Breast epithelium (tissue), 4 donors: Measurements from ENCODE around the gene DBN1. TPM values are rescaled to one million over a fixed set of nuclear protein-coding genes. Genes with fewer than 3 reads are reported as not detected.

Experiments used
- DNase-seq, 2 donors: peaks; one replicate each; pipeline ENCODE4 v3.0.0-alpha.2; 2019; ENCODE audit warnings: low spot score in 2 of 2
- H3K27ac ChIP-seq, 2 donors: fragments of 200-600 bp; sonication (generic) in 1 of 2; one replicate each; pipeline ENCODE4 v1.5.1; 2016 to 2019; ENCODE audit warnings: mild to moderate bottlenecking in 1 of 2
- H3K27me3 ChIP-seq, 2 donors: fragments of 200-600 bp; sonication (generic) in 1 of 2; one replicate each; pipeline versions ENCODE4 v1.5.1 to v1.6.0; 2017 to 2019; ENCODE audit warnings: control low read depth in 1 of 2, mild to moderate bottlenecking in 1 of 2
- H3K36me3 ChIP-seq: fragments of 200-600 bp; one replicate; pipeline ENCODE4 v1.5.1; 2019
- H3K4me1 ChIP-seq, 2 donors: fragments of 200-600 bp; sonication (generic); one replicate each; pipeline ENCODE4 v1.5.1; 2016 to 2019; ENCODE audit warnings: control low read depth in 1 of 2
- H3K4me3 ChIP-seq, 3 donors: fragments of 200-600 bp; sonication (generic); 1 replicate in 2 of 3; 2 replicates in 1 of 3; pipeline ENCODE4 v1.5.1; 2016 to 2019; ENCODE audit warnings: mild to moderate bottlenecking in 3 of 3, moderate library complexity in 2 of 3
- H3K9me3 ChIP-seq, 2 donors: fragments of 200-600 bp; sonication (generic) in 1 of 2; one replicate each; pipeline ENCODE4 v1.5.1; 2016 to 2019; ENCODE audit warnings: control low read depth in 1 of 2
- POLR2A ChIP-seq: fragments of 450-650 bp; IDR thresholded peaks from one replicate; pipeline ENCODE4 v1.6.1; 2016; ENCODE audit warnings: antibody characterized with exemption, mild to moderate bottlenecking, moderate library complexity
- POLR2AphosphoS5 ChIP-seq, 3 donors: sonication (generic); formaldehyde crosslinking; IDR thresholded peaks; one replicate each; pipeline ENCODE4 v1.6.1; 2017; ENCODE audit warnings: antibody characterized with exemption in 3 of 3
- intact Hi-C: fragments of 100-400 bp; cut with DNase I; formaldehyde crosslinking; loops from one replicate; pipeline ENCODE4 v1.15.1; 2023; ENCODE audit warnings: low total_unique reads
- total RNA-seq, 3 donors: library from RNA; depleted of rRNA; stranded (reverse); fragments of >200 nt; gene quantifications; one replicate each; pipeline ENCODE4 v1.1.0, GENCODE V29; 2016
- TF ChIP-seq, protein P1 (sequence below), 3 donors: fragments of 450-650 bp; IDR thresholded peaks; one replicate each; pipeline ENCODE4 v1.5.1; 2016 to 2017; ENCODE audit warnings: antibody characterized with exemption in 3 of 3, mild to moderate bottlenecking in 3 of 3, moderate library complexity in 3 of 3

Gene DBN1
- total RNA-seq, 3 donors from 2014 or later: 30.7 to 94.6 (median 61.3) TPM

DNA sequence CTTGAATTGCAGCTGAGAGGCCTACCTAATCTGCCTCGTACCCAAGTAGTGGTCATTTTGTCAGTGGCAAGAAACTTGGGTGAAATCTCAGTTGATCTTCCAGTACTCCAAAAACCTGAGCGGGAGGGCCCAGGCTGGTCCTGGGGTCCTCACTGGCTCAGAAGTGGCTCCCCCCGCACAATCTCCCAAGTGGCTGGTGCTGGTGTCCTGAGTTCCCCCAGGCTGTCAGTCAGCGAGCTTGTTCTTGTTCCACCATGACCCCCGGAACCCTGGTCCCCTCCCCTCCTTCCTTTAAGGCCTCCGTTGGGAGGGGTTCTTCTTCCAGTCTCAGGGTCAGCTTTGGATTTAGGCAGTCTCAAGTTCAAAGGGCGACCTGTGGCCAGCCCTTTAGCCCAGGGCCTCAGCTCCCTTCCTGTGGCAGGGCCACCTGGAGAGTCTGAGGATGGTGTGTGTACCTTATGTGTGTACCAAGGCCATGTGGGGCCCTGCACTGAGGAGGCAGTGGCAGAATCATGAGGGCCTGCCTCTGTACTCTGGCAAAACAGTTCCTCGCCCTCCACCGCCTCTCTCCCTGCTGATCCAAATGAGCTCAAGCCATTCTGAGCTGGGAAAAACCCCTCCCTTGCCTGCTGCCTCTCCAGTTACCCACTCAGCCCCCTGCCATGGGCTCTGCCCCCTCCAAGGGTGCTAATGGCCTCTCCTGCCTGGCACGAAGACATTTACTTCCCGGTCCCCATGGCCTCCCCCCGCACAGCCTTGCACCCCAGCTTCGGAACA, 4.5 kb upstream of the DBN1 start:
- Histone ChIP-seq H3K9me3 (no peaks in the 10 kb centered on the region), H3K27ac (peak overlapping the region; percentile 78 to 88), H3K36me3 (no peaks in the 10 kb centered on the region), H3K4me3 (no peak overlapping the region), H3K4me1 (peaks cover 5 to 11% of the 10 kb centered on the region in 2 donors), H3K27me3 (no peaks in the 10 kb centered on the region)
- no peak for DNase-seq
- intact Hi-C loops: no loop called here
- TF ChIP-seq POLR2AphosphoS5 (IDR thresholded peaks at IDR 0.05) (no peak), POLR2A (no peak)
- TF ChIP-seq, protein P1, sequence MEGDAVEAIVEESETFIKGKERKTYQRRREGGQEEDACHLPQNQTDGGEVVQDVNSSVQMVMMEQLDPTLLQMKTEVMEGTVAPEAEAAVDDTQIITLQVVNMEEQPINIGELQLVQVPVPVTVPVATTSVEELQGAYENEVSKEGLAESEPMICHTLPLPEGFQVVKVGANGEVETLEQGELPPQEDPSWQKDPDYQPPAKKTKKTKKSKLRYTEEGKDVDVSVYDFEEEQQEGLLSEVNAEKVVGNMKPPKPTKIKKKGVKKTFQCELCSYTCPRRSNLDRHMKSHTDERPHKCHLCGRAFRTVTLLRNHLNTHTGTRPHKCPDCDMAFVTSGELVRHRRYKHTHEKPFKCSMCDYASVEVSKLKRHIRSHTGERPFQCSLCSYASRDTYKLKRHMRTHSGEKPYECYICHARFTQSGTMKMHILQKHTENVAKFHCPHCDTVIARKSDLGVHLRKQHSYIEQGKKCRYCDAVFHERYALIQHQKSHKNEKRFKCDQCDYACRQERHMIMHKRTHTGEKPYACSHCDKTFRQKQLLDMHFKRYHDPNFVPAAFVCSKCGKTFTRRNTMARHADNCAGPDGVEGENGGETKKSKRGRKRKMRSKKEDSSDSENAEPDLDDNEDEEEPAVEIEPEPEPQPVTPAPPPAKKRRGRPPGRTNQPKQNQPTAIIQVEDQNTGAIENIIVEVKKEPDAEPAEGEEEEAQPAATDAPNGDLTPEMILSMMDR (IDR thresholded peaks at IDR 0.05): no peak

DNA sequence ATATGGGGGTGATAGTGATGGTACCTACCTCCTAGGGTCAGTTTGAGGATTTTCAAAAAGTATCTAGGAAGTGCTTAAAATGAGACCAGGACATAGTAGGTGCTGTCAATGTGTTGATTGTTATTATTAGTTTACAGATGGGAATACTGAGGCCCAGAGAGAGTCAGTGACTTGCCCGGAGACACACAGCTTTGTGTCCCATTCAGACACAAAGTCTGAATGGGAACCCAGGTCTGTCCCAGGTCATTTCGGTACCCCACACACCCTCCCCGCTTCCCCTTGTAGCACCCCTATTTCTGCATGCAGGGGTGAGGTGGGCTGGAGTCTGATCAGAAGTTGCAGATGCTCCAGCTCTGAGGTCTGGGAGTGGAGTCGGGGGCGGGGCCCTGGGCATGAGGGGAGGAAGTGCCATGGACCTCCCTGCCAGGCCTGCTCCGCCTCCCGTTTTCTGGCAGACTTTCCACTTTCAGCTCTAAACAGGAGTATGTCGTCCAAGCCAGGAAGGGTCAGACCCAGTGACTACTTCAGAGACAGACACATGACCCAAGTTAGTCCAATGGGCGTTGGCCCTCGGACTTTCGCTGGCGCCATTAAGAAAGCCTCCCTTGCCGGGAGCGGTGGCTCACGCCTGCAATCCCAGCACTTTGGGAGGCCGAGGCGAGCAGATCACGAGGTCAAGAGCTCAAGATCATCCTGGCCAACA, 3.2 kb upstream of the DBN1 start:
- H3K9me3 ChIP-seq: no peaks in the 10 kb centered on the region
- DNase-seq: no peak
- intact Hi-C loops: no loop called here
- no peak overlapping the region for H3K4me3 ChIP-seq
- H3K27me3 ChIP-seq: no peaks in the 10 kb centered on the region
- TF ChIP-seq POLR2A (no peak), POLR2AphosphoS5 (IDR thresholded peaks at IDR 0.05) (no peak)
- TF ChIP-seq, protein P1 (IDR thresholded peaks at IDR 0.05): no peak
- peak overlapping the region in 1 of 2 donors; percentile 16 for H3K27ac ChIP-seq
- peaks cover 14 to 19% of the 10 kb centered on the region in 2 donors for H3K4me1 ChIP-seq
- no peaks in the 10 kb centered on the region for H3K36me3 ChIP-seq

DNA sequence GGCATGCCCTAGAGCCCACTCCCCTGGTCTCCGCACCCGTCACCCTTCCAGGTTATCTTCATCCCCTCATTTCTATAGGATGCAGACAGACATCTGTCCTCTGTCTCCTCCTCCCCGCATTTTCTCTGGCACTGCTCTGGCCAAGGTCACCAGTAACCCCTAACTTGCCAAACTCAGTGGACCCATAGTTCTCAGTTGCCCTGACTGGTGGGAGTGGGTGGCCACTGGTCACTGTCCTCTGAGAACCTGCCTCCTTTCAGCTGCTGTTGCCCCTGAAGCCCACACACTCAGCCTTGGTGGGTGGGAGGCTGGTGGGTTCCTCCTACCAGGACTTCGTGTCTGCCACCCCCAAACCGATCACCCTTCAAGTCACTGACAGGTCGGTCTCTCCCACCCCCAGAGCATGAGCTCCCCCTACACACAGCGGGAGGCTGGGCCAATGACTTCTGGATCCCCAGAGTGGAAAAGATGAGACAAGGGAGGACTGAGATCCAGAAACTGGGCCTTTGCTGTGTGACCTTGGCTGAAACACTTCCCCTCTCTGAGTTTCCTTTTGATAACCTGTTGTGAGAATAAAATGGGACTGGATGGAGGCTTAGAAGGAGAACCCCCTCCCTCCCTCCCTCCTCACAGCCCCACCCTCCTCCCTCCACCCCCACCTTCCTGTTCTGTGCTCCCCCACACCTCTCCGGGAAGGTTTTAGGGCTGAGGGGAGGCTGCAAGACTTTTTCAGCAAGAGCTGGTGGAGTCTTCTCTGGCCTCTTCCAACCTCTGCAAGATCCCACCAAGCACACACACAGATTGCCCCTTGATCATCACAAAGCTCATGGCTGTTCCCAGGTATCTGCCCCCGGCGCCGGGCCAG, 2.4 kb upstream of the DBN1 start:
- no peak overlapping the region for H3K4me3 ChIP-seq
- no peak for DNase-seq
- TF ChIP-seq POLR2AphosphoS5 (IDR thresholded peaks at IDR 0.05) (no peak), POLR2A (no peak)
- TF ChIP-seq, protein P1 (IDR thresholded peaks at IDR 0.05): no peak
- intact Hi-C loops: no loop called here
- peaks cover 19% of the 10 kb centered on the region in 2 donors for H3K4me1 ChIP-seq
- peak overlapping the region in 1 of 2 donors; percentile 7 for H3K27ac ChIP-seq
- no peaks in the 10 kb centered on the region for H3K9me3 ChIP-seq
- H3K27me3 ChIP-seq: no peaks in the 10 kb centered on the region
- no peaks in the 10 kb centered on the region for H3K36me3 ChIP-seq

DNA sequence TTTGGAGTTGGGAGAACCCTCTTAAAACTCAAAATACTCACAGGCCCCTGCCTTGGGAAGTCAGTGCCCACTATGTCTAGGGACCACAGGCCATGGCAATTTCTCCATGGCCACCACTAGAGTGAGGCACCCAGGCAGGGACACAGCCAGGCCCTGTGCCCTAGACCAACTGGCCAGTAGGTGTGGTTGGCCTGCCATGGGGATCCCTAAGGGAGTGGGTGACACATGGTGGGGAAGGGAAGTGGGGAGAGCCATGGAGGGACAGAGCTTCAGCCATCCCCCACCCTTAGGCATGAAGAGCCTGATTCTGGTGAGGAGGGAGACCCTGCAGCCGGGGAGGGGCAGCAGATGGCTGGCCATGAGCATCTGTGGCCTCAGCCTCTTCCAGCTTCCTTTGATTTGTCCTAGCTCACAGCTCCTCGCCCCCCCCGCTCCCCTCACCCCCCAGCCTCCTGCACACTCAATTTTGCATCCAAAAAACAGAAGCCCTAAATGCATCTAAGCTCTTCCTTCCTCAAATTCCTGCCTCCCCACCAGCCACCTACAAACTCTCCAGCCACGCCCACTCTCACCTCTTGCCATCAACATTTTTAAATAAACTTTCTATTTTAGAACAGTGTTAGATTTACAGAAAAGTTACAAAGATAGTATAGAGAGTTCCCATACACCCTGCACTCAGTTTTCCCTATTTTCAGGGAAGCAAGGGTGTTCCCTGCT, 1.6 kb upstream of the DBN1 start:
- H3K4me3 ChIP-seq: no peak overlapping the region
- H3K36me3 ChIP-seq: no peaks in the 10 kb centered on the region
- intact Hi-C loops: no loop called here
- TF ChIP-seq POLR2AphosphoS5 (IDR thresholded peaks at IDR 0.05): no peak
- TF ChIP-seq POLR2A: no peak
- TF ChIP-seq, protein P1 (IDR thresholded peaks at IDR 0.05): no peak
- H3K27ac ChIP-seq: peak overlapping the region in 1 of 2 donors; percentile 77
- DNase-seq: no peak
- H3K27me3 ChIP-seq: no peaks in the 10 kb centered on the region
- H3K4me1 ChIP-seq: peaks cover 19% of the 10 kb centered on the region in 2 donors
- H3K9me3 ChIP-seq: no peaks in the 10 kb centered on the region
